Activated naive CD8-positive, alpha-beta T cell treated with anti-CD3 and anti-CD28 coated beads, Interleukin-2, amount 50 U/mL, for 24 hours (primary cell): ENCODE results near the gene FHOD3.
A peak's percentile ranks its signal among the peaks of the same experiment; 100 is the strongest.
"Not testable (repeated sequence)": the region's sequence is repeated elsewhere in the genome, so short reads cannot be mapped to it uniquely, and the experiment has no call there.

Experiments used
- ATAC-seq: fragments of 150-1000 bp; cut with Tn5 transposase; one replicate; pipeline ENCODE4 v1.10.0; 2021
- DNase-seq: peaks from one replicate; pipeline ENCODE4 v3.0.0; 2021
- H3K27ac Mint-ChIP-seq: one replicate; pipeline ENCODE4 v1.8.0; 2021; ENCODE audit warnings: mild to moderate bottlenecking, mixed read lengths
- H3K27me3 Mint-ChIP-seq: one replicate; pipeline ENCODE4 v1.8.0; 2021; ENCODE audit warnings: mixed read lengths
- H3K36me3 Mint-ChIP-seq: one replicate; pipeline ENCODE4 v1.8.0; 2021; ENCODE audit warnings: low read depth, mixed read lengths
- H3K4me1 Mint-ChIP-seq: one replicate; pipeline ENCODE4 v1.8.0; 2021; ENCODE audit warnings: mixed read lengths
- H3K4me3 Mint-ChIP-seq: one replicate; pipeline ENCODE4 v1.8.0; 2021; ENCODE audit warnings: mild to moderate bottlenecking, moderate library complexity, mixed read lengths
- H3K9me3 Mint-ChIP-seq: one replicate; pipeline ENCODE4 v1.8.0; 2021; ENCODE audit warnings: mixed read lengths

The FHOD3 gene

GRCh38 chr18:36543991-36544725 lies 246.6 kb downstream of the FHOD3 start:
- H3K9me3 Mint-ChIP-seq: no peaks in the 10 kb centered on the region
- DNase-seq (no peak), ATAC-seq (no peak)
- no peak overlapping the region for H3K4me3 Mint-ChIP-seq
- no peaks in the 10 kb centered on the region for H3K27me3 Mint-ChIP-seq
- no peak overlapping the region for H3K27ac Mint-ChIP-seq
- H3K4me1 Mint-ChIP-seq: no peaks in the 10 kb centered on the region
- H3K36me3 Mint-ChIP-seq: no peaks in the 10 kb centered on the region

- ATAC-seq (no peak), DNase-seq (no peak)
- no peak overlapping the region for H3K4me3 Mint-ChIP-seq
- no peak overlapping the region for H3K27ac Mint-ChIP-seq
- H3K36me3 Mint-ChIP-seq: no peaks in the 10 kb centered on the region
- H3K27me3 Mint-ChIP-seq: no peaks in the 10 kb centered on the region
- H3K4me1 Mint-ChIP-seq: no peaks in the 10 kb centered on the region
- no peaks in the 10 kb centered on the region for H3K9me3 Mint-ChIP-seq
These were observed 248.4 kb downstream of the FHOD3 start for GRCh38 chr18:36545821-36546427.

DNA sequence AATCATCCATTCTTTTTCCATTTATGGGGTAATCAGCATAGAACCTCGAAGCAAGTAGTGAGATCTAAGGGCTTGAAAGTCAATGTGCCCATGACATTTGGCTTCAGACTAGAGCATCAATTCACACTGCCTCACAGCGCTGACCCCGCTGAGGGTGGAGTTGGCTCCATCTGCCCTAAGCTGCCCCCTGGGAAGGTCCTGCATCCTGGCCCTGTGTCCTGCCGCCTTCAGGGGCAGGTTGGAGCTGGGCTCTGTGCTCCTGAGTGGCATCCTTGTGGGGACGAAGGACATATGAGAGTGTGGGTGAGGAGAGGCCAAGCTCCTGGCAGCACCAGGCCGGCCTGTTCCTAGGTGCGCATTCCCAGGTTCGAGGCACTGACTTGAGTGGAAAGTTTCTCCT lies 249.4 kb downstream of the FHOD3 start:
- H3K27ac Mint-ChIP-seq: no peak overlapping the region
- H3K36me3 Mint-ChIP-seq: no peaks in the 10 kb centered on the region
- no peaks in the 10 kb centered on the region for H3K27me3 Mint-ChIP-seq
- ATAC-seq (no peak), DNase-seq (no peak)
- H3K4me3 Mint-ChIP-seq: no peak overlapping the region
- no peaks in the 10 kb centered on the region for H3K4me1 Mint-ChIP-seq
- peaks cover under 1% of the 10 kb centered on the region for H3K9me3 Mint-ChIP-seq

- ATAC-seq (no peak), DNase-seq (no peak)
- Mint-ChIP-seq H3K4me3 (no peak overlapping the region), H3K9me3 (peaks cover 4% of the 10 kb centered on the region), H3K27me3 (no peaks in the 10 kb centered on the region), H3K36me3 (no peaks in the 10 kb centered on the region), H3K4me1 (no peaks in the 10 kb centered on the region), H3K27ac (no peak overlapping the region)
These were observed 250.0 kb downstream of the FHOD3 start for GRCh38 chr18:36547544-36547943.

- not testable (repeated sequence) for H3K27ac Mint-ChIP-seq, H3K4me3 Mint-ChIP-seq, H3K4me1 Mint-ChIP-seq, ATAC-seq, H3K36me3 Mint-ChIP-seq, H3K9me3 Mint-ChIP-seq, H3K27me3 Mint-ChIP-seq, DNase-seq
These were observed 253.8 kb downstream of the FHOD3 start for GRCh38 chr18:36551274-36551673.

GRCh38 chr18:36558234-36558633 lies 260.7 kb downstream of the FHOD3 start:
- Mint-ChIP-seq H3K4me3 (no peak overlapping the region), H3K9me3 (peaks cover 10% of the 10 kb centered on the region), H3K4me1 (no peaks in the 10 kb centered on the region), H3K36me3 (no peaks in the 10 kb centered on the region), H3K27ac (no peak overlapping the region), H3K27me3 (peaks cover 9% of the 10 kb centered on the region)
- ATAC-seq (no peak), DNase-seq (no peak)

DNA sequence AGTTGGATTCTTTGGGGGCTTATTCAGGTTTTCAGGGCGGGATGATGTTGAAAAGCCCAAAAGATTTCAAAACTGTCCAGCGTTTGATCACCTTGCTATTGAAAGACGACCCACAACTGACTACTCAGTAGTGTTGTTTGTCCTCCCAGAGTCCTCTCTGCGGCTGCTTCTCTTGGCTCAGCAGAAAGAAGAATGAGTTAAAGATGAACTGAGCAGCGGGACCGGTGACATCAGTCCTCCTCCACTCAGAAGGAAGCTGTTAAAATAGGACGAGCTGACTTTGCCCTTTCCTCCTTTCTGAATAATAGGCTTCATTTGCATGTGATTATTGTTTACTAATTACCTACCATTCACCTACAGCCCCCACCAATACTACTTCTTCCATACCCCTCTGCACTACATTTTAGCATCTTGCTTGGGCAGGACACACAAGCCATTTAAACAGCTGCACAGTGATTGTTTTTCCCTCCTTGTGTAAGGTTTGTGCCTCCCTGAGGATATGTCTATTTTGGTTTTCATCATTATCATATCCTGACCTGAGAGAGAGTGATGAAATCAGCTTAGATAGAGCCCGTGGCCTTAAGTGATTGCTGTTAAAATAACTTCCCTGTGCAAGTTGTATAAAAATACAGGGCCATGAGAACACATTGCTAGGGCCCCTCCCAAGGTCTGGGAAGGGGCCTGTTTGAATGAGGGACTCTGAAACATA lies 261.8 kb downstream of the FHOD3 start:
- Mint-ChIP-seq H3K36me3 (no peaks in the 10 kb centered on the region), H3K27me3 (peaks cover 10% of the 10 kb centered on the region), H3K4me3 (no peak overlapping the region), H3K4me1 (no peaks in the 10 kb centered on the region), H3K27ac (no peak overlapping the region), H3K9me3 (peaks cover 10% of the 10 kb centered on the region)
- no peak for ATAC-seq
- DNase-seq: no peak

GRCh38 chr18:36560187-36560586 lies 262.7 kb downstream of the FHOD3 start:
- no peak overlapping the region for H3K27ac Mint-ChIP-seq
- peaks cover 10% of the 10 kb centered on the region for H3K9me3 Mint-ChIP-seq
- H3K27me3 Mint-ChIP-seq: peaks cover 10% of the 10 kb centered on the region
- H3K4me3 Mint-ChIP-seq: no peak overlapping the region
- no peaks in the 10 kb centered on the region for H3K36me3 Mint-ChIP-seq
- ATAC-seq (no peak), DNase-seq (no peak)
- no peaks in the 10 kb centered on the region for H3K4me1 Mint-ChIP-seq

DNA sequence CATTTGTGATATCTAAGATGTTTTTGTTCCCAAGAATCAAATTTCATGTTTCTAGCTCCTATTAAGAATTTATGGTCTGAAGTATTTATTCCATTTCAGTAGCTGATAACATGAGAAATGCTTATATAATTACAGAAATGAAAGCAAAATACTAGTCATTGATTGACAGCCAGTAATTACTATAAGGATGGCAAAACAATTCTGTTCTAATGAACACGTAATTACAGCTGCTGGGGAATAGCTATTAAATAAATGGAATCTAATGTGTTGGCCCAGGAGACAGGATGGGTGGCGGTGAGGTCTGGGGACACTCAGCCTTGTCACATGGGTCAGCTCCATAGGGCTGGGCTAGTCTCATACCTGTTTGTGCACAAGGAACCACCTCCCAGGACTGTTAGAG lies 263.5 kb downstream of the FHOD3 start:
- peaks cover 10% of the 10 kb centered on the region for H3K9me3 Mint-ChIP-seq
- DNase-seq (no peak), ATAC-seq (no peak)
- no peaks in the 10 kb centered on the region for H3K36me3 Mint-ChIP-seq
- no peak overlapping the region for H3K4me3 Mint-ChIP-seq
- H3K27me3 Mint-ChIP-seq: peaks cover 10% of the 10 kb centered on the region
- H3K27ac Mint-ChIP-seq: no peak overlapping the region
- H3K4me1 Mint-ChIP-seq: no peaks in the 10 kb centered on the region

DNA sequence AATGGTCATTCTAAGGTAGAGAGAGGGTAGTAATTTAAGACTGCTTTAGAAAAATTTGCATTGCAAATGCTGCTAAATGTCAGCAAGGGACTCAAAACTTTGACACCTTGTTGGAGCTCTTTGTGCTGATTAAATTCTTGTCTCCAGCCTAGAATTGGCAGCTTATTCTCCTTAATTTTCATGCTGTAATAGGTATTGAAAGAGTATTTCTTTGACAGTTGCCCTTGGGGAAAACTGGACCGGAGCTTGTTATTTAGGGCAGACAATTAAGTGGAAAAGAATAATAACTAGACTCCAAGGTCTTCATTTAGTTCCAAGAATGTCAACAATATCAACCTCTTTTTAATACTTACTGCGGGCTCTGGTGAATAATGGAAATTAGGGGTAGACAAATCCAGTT lies 267.3 kb downstream of the FHOD3 start:
- Mint-ChIP-seq H3K27ac (no peak overlapping the region), H3K36me3 (no peaks in the 10 kb centered on the region), H3K27me3 (peaks cover 15% of the 10 kb centered on the region), H3K4me3 (no peak overlapping the region), H3K4me1 (no peaks in the 10 kb centered on the region), H3K9me3 (no peaks in the 10 kb centered on the region)
- ATAC-seq (no peak), DNase-seq (no peak)

DNA sequence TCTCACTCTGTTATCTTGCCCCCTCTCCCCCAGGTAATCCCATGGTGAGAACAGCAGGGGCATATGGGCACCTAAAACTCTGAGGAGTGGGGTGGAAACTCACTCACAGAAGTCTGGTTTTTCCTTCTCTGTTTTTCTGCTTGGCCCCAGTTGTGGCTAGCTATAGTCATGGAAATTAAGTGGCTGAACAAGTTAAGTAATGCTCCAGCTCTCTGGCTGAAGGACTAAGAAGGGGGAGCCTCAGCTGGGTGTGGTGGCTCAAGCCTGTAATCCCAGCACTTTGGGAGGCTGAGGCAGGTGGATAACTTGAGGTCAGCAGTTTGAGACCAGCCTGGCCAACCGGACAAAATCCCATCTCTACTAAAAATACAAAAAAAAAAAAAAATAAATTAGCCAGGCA lies 270.3 kb downstream of the FHOD3 start:
- H3K4me3 Mint-ChIP-seq: no peak overlapping the region
- DNase-seq (no peak), ATAC-seq (no peak)
- H3K36me3 Mint-ChIP-seq: no peaks in the 10 kb centered on the region
- H3K27me3 Mint-ChIP-seq: peaks cover 15% of the 10 kb centered on the region
- H3K4me1 Mint-ChIP-seq: no peaks in the 10 kb centered on the region
- H3K27ac Mint-ChIP-seq: no peak overlapping the region
- no peaks in the 10 kb centered on the region for H3K9me3 Mint-ChIP-seq

GRCh38 chr18:36568487-36568886 lies 271.0 kb downstream of the FHOD3 start:
- Mint-ChIP-seq H3K36me3 (no peaks in the 10 kb centered on the region), H3K27ac (no peak overlapping the region), H3K4me1 (no peaks in the 10 kb centered on the region), H3K27me3 (peaks cover 14% of the 10 kb centered on the region), H3K9me3 (no peaks in the 10 kb centered on the region), H3K4me3 (no peak overlapping the region)
- DNase-seq (no peak), ATAC-seq (no peak)

GRCh38 chr18:36572135-36572856 lies 274.8 kb downstream of the FHOD3 start:
- no peak overlapping the region for H3K27ac Mint-ChIP-seq
- H3K9me3 Mint-ChIP-seq: no peaks in the 10 kb centered on the region
- peaks cover 10% of the 10 kb centered on the region for H3K27me3 Mint-ChIP-seq
- no peak overlapping the region for H3K4me3 Mint-ChIP-seq
- ATAC-seq: peak; percentile 57
- H3K4me1 Mint-ChIP-seq: no peaks in the 10 kb centered on the region
- peak; percentile 10 for DNase-seq
- no peaks in the 10 kb centered on the region for H3K36me3 Mint-ChIP-seq

GRCh38 chr18:36576339-36576738 lies 278.8 kb downstream of the FHOD3 start:
- H3K27me3 Mint-ChIP-seq: peaks cover 2% of the 10 kb centered on the region
- no peak overlapping the region for H3K27ac Mint-ChIP-seq
- H3K9me3 Mint-ChIP-seq: peaks cover 3% of the 10 kb centered on the region
- H3K4me3 Mint-ChIP-seq: no peak overlapping the region
- no peak for ATAC-seq
- no peaks in the 10 kb centered on the region for H3K36me3 Mint-ChIP-seq
- peaks cover 2% of the 10 kb centered on the region for H3K4me1 Mint-ChIP-seq
- no peak for DNase-seq
